ENCODE results near the gene TFDP1.

- TF ChIP-seq POLR2A (IDR thresholded peaks at IDR 0.05) = no peak
- TF ChIP-seq POLR2AphosphoS5 (IDR thresholded peaks at IDR 0.05) = no peak
- TF ChIP-seq CTCF (IDR thresholded peaks at IDR 0.05) = no peak
- TF ChIP-seq EP300 (IDR thresholded peaks at IDR 0.05) = no peak
Measured at GRCh38 chr13:113558461-113558860, 26.1 kb upstream of the TFDP1 start.
